HCT116 (cell line): ENCODE data around the gene FRAT2. TPM values are rescaled to one million over a fixed set of nuclear protein-coding genes. Genes with fewer than 3 reads are reported as not detected.

ENCODE experiments used
- ATAC-seq: fragments of 200-7000 bp; cut with Tn5 transposase; 2 replicates; pipeline ENCODE4 v1.9.1; 2020; ENCODE audit warnings: mild to moderate bottlenecking, moderate library complexity
- BruUV-seq: library from RNA; stranded (reverse); fragments of 400-500 nt; replicated peaks from 2 replicates; lab custom pipeline; 2021; lab: Mats Ljungman, UMichigan
- CTCF ChIA-PET: fragments of 300-600 bp; sonication (Branson Sonifier 250); formaldehyde crosslinking; loops from one replicate; lab custom pipeline; 2021; ENCODE audit warnings: antibody characterized with exemption; lab: Charles Lee
- POLR2A ChIA-PET: fragments of 300-600, 350-600 bp; sonication (Branson Sonifier 250); formaldehyde crosslinking; loops from one replicate; lab custom pipeline; 2021; ENCODE audit warnings: antibody characterized with exemption; lab: Charles Lee
- RAD21 ChIA-PET, 2 experiments: fragments of 300-600 bp; sonication (Branson Sonifier 250); formaldehyde crosslinking; loops; one replicate each; lab custom pipeline; 2023; ENCODE audit warnings: low total read pairs in 2 of 2; ENCODE audit not compliant: uncharacterized antibody in 2 of 2, unreplicated experiment in 2 of 2, low non-redundant PET in 1 of 2; lab: Charles Lee
- DNase-seq: peaks from one replicate; pipeline ENCODE4 v3.0.0-alpha.2; 2010; ENCODE audit warnings: low read depth, low spot score
- H2AFZ ChIP-seq: fragments of 200-600 bp; shearing (Covaris generic), sonication (generic); 2 replicates; pipeline ENCODE4 v1.6.1; 2017; ENCODE audit warnings: low read depth, mixed run types, mixed read lengths, antibody characterized with exemption, low read length; ENCODE audit not compliant: poor library complexity, severe bottlenecking
- H3K27ac ChIP-seq: 2 replicates; pipeline ENCODE4 v1.5.1; 2012; ENCODE audit warnings: low read depth, low read length
- H3K27me3 ChIP-seq: fragments of 200-600 bp; sonication (generic); 2 replicates; pipeline ENCODE4 v1.6.1; 2016; ENCODE audit warnings: mixed run types, low read length, mixed read lengths; ENCODE audit not compliant: insufficient read depth
- H3K36me3 ChIP-seq, 2 experiments: fragments of 200-500 bp in 1 of 2; fragments of 200-600 bp in 1 of 2; sonication (Bioruptor generic) in 1 of 2; sonication (generic) in 1 of 2; 2 replicates each; pipeline versions ENCODE4 v1.5.1 to v1.6.1; 2014 to 2016; ENCODE audit warnings: low read length in 2 of 2, inconsistent platforms in 1 of 2, mixed read lengths in 1 of 2, mixed run types in 1 of 2; ENCODE audit not compliant: insufficient read depth in 2 of 2, control insufficient read depth in 1 of 2
- H3K4me1 ChIP-seq, 2 experiments: fragments of 200-600 bp in 1 of 2; sonication (generic) in 1 of 2; 2 replicates each; pipeline versions ENCODE4 v1.5.1 to v1.6.1; 2012 to 2017; ENCODE audit warnings: low read length in 2 of 2, inconsistent platforms in 1 of 2, mild to moderate bottlenecking in 1 of 2, mixed read lengths in 1 of 2, mixed run types in 1 of 2, moderate library complexity in 1 of 2; ENCODE audit not compliant: insufficient read depth in 2 of 2, control insufficient read depth in 1 of 2
- H3K4me2 ChIP-seq: fragments of 200-600 bp; sonication (generic); 2 replicates; pipeline ENCODE4 v1.6.1; 2017; ENCODE audit warnings: mixed run types, low read length, mixed read lengths
- H3K4me3 ChIP-seq, 2 experiments: fragments of 200-600 bp in 1 of 2; sonication (generic) in 1 of 2; replicated peaks in 1 of 2; 2 replicates each; pipeline ENCODE4 v1.5.1; 2011 to 2016; ENCODE audit warnings: low read length in 2 of 2, control low read depth in 1 of 2, low read depth in 1 of 2, mild to moderate bottlenecking in 1 of 2, mixed read lengths in 1 of 2, mixed run types in 1 of 2
- H3K79me2 ChIP-seq: fragments of 200-600 bp; sonication (generic); 2 replicates; pipeline ENCODE4 v1.6.1; 2017; ENCODE audit warnings: mild to moderate bottlenecking, mixed run types, low read length, moderate library complexity, mixed read lengths; ENCODE audit not compliant: insufficient read depth
- H3K9ac ChIP-seq: fragments of 200-600 bp; sonication (generic); 2 replicates; pipeline ENCODE4 v1.6.1; 2016; ENCODE audit warnings: low read length, mixed read lengths
- H3K9me2 ChIP-seq: fragments of 200-600 bp; sonication (generic), shearing (Covaris generic); 2 replicates; pipeline ENCODE4 v1.6.1; 2017; ENCODE audit warnings: mixed run types, mild to moderate bottlenecking, moderate library complexity; ENCODE audit not compliant: insufficient read depth
- H3K9me3 ChIP-seq, 2 experiments: fragments of 200-500 bp in 1 of 2; fragments of 200-600 bp in 1 of 2; sonication (Bioruptor generic) in 1 of 2; sonication (generic) in 1 of 2; 2 replicates each; pipeline ENCODE4 v1.6.1; 2014 to 2017; ENCODE audit warnings: low read length in 2 of 2, mixed read lengths in 2 of 2, inconsistent platforms in 1 of 2, low read depth in 1 of 2, mild to moderate bottlenecking in 1 of 2, mixed run types in 1 of 2, moderate library complexity in 1 of 2; ENCODE audit not compliant: control insufficient read depth in 1 of 2, insufficient read depth in 1 of 2
- H4K20me1 ChIP-seq: fragments of 200-600 bp; sonication (generic), shearing (Covaris generic); 2 replicates; pipeline ENCODE4 v1.6.1; 2017; ENCODE audit warnings: mixed run types, mild to moderate bottlenecking, moderate library complexity; ENCODE audit not compliant: insufficient read depth
- ELF1 ChIP-seq: IDR thresholded peaks from 2 replicates; pipeline ENCODE4 v1.6.1; 2012; ENCODE audit warnings: low read depth, borderline replicate concordance
- POLR2AphosphoS5 ChIP-seq: IDR thresholded peaks from 2 replicates; pipeline ENCODE4 v1.6.1; 2011; ENCODE audit warnings: mild to moderate bottlenecking, low read depth, low read length, moderate library complexity
- RAD21 ChIP-seq: IDR thresholded peaks from 2 replicates; pipeline ENCODE4 v1.6.1; 2012; ENCODE audit warnings: low read depth, mild to moderate bottlenecking
- SP1 ChIP-seq: IDR thresholded peaks from 2 replicates; pipeline ENCODE4 v1.6.1; 2012; ENCODE audit warnings: low read depth
- SRF ChIP-seq: IDR thresholded peaks from 2 replicates; pipeline ENCODE4 v1.6.1; 2012; ENCODE audit warnings: low read depth
- ZNF274 ChIP-seq: fragments of 200-500 bp; sonication (Bioruptor generic); IDR thresholded peaks from 2 replicates; pipeline ENCODE4 v1.6.1; 2014; ENCODE audit warnings: mild to moderate bottlenecking, low read depth, low read length, inconsistent platforms
- intact Hi-C: fragments of 100-400 bp; cut with micrococcal nuclease; formaldehyde crosslinking; loops from 2 replicates; pipeline ENCODE4 v1.10.0; 2022
- total RNA-seq: library from RNA; stranded (reverse); gene quantifications from one replicate; pipeline ENCODE4 v1.2.1, GENCODE V29; 2021; ENCODE audit not compliant: unreplicated experiment
- TF ChIP-seq, protein P1 (sequence below), 3 experiments: fragments of 200-600 bp in 1 of 3; sonication (generic) in 1 of 3; IDR thresholded peaks in 2 of 3; conservative IDR thresholded peaks in 1 of 3; 2 replicates each; pipeline ENCODE4 v1.5.1; 2012 to 2017; ENCODE audit warnings: low read depth in 2 of 3, low read length in 2 of 3, antibody characterized with exemption in 1 of 3, borderline replicate concordance in 1 of 3, control low read depth in 1 of 3, mild to moderate bottlenecking in 1 of 3, mixed read lengths in 1 of 3, mixed run types in 1 of 3, moderate library complexity in 1 of 3; ENCODE audit not compliant: insufficient read depth in 1 of 3
- TF ChIP-seq, protein P2 (sequence below): IDR thresholded peaks from 2 replicates; pipeline ENCODE4 v1.6.1; 2012; ENCODE audit warnings: low read depth

Gene FRAT2
- total RNA-seq, 1 experiment from 2014 or later: 10.7 TPM

DNA sequence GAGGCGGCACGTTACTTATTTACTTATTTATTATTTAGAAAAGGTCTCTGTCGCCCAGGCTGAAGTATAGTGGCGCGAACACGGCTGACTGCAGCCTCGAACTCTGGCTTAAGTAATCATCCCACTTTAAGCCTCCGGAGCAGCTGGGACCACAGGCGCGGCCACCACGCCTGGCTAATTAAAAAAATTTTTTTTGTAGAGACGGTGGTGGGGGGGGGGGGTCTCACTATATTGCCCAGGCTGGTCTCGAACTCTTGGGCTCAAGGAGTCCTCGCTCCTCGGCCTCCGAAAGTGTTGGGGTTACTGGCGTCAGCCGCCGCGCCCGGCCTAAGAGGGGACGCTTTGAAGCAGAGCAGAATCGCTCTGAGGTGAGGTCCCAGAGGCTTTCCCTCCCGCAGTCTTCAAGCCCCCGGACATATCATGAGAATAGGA is 675 bp upstream of the FRAT2 start:
- TF ChIP-seq, protein P1, sequence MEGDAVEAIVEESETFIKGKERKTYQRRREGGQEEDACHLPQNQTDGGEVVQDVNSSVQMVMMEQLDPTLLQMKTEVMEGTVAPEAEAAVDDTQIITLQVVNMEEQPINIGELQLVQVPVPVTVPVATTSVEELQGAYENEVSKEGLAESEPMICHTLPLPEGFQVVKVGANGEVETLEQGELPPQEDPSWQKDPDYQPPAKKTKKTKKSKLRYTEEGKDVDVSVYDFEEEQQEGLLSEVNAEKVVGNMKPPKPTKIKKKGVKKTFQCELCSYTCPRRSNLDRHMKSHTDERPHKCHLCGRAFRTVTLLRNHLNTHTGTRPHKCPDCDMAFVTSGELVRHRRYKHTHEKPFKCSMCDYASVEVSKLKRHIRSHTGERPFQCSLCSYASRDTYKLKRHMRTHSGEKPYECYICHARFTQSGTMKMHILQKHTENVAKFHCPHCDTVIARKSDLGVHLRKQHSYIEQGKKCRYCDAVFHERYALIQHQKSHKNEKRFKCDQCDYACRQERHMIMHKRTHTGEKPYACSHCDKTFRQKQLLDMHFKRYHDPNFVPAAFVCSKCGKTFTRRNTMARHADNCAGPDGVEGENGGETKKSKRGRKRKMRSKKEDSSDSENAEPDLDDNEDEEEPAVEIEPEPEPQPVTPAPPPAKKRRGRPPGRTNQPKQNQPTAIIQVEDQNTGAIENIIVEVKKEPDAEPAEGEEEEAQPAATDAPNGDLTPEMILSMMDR (IDR thresholded peaks at IDR 0.05 in 2 of 3, conservative IDR thresholded peaks at IDR 0.05 in 1 of 3; ENCODE audit: borderline replicate concordance in 1 of 3, insufficient read depth in 1 of 3, low read depth in 2 of 3, low read length in 2 of 3): no peak
- TF ChIP-seq POLR2AphosphoS5: no peak
- TF ChIP-seq ZNF274: no peak
- TF ChIP-seq, protein P2, sequence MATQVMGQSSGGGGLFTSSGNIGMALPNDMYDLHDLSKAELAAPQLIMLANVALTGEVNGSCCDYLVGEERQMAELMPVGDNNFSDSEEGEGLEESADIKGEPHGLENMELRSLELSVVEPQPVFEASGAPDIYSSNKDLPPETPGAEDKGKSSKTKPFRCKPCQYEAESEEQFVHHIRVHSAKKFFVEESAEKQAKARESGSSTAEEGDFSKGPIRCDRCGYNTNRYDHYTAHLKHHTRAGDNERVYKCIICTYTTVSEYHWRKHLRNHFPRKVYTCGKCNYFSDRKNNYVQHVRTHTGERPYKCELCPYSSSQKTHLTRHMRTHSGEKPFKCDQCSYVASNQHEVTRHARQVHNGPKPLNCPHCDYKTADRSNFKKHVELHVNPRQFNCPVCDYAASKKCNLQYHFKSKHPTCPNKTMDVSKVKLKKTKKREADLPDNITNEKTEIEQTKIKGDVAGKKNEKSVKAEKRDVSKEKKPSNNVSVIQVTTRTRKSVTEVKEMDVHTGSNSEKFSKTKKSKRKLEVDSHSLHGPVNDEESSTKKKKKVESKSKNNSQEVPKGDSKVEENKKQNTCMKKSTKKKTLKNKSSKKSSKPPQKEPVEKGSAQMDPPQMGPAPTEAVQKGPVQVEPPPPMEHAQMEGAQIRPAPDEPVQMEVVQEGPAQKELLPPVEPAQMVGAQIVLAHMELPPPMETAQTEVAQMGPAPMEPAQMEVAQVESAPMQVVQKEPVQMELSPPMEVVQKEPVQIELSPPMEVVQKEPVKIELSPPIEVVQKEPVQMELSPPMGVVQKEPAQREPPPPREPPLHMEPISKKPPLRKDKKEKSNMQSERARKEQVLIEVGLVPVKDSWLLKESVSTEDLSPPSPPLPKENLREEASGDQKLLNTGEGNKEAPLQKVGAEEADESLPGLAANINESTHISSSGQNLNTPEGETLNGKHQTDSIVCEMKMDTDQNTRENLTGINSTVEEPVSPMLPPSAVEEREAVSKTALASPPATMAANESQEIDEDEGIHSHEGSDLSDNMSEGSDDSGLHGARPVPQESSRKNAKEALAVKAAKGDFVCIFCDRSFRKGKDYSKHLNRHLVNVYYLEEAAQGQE: no peak
- TF ChIP-seq SP1: no peak
- no peak for TF ChIP-seq RAD21
- no peak for TF ChIP-seq ELF1
- TF ChIP-seq SRF: no peak
- intact Hi-C loops: no loop called here
- ATAC-seq (no peak; the same call in 1 of the 2 replicates), DNase-seq (no peak)
- Histone ChIP-seq H3K27ac (no peak overlapping the region), H2AFZ (no peak overlapping the region), H3K36me3 (no peaks in the 10 kb centered on the region), H3K27me3 (no peaks in the 10 kb centered on the region), H3K4me2 (peak overlapping the region; percentile 87), H3K9me2 (no peaks in the 10 kb centered on the region), H4K20me1 (no peaks in the 10 kb centered on the region), H3K79me2 (no peaks in the 10 kb centered on the region), H3K4me3 (peak overlapping the region; percentile 29 to 69), H3K9me3 (no peaks in the 10 kb centered on the region), H3K9ac (peak overlapping the region; percentile 74), H3K4me1 (peaks cover 23 to 33% of the 10 kb centered on the region in 2 experiments)
- TSS peak; percentile 43 for BruUV-seq
- ChIA-PET CTCF (no interaction called here), POLR2A (no interaction called here), RAD21 (no interaction called here)
